Testis (tissue), 3 donors: ENCODE measurements around the gene TMEM203. TPM values are rescaled to one million over a fixed set of nuclear protein-coding genes. Genes with fewer than 3 reads are reported as not detected.

Experiments
- DNase-seq: peaks from one replicate; pipeline ENCODE4 v3.0.0-alpha.2; 2019
- H3K27ac ChIP-seq, 2 donors: fragments of 200-600 bp; sonication (generic); one replicate each; pipeline ENCODE4 v1.5.1; 2019
- H3K27me3 ChIP-seq: fragments of 200-600 bp; sonication (generic); one replicate; pipeline ENCODE4 v1.5.1; 2019
- H3K36me3 ChIP-seq: fragments of 200-600 bp; sonication (generic); one replicate; pipeline ENCODE4 v1.5.1; 2017; ENCODE audit warnings: low read depth; ENCODE audit errors: missing control alignments
- H3K4me1 ChIP-seq: fragments of 200-600 bp; sonication (generic); one replicate; pipeline ENCODE4 v1.5.1; 2019
- H3K4me3 ChIP-seq, 2 donors: fragments of 200-600 bp; sonication (generic); one replicate each; pipeline ENCODE4 v1.5.1; 2017 to 2019
- H3K9me3 ChIP-seq: fragments of 200-600 bp; sonication (generic); one replicate; pipeline ENCODE4 v1.5.1; 2017
- POLR2A ChIP-seq: fragments of 450-650 bp; IDR thresholded peaks from one replicate; pipeline ENCODE4 v1.6.1; 2017; ENCODE audit warnings: antibody characterized with exemption, mild to moderate bottlenecking, moderate library complexity
- WGBS, 2 donors: methylation state at CpG; one replicate each; pipeline ENCODE4 v1.1.5; 2018; 5-methylcytosine and 5-hydroxymethylcytosine counted together
- intact Hi-C: fragments of 100-400 bp; cut with DNase I; formaldehyde crosslinking; loops from one replicate; pipeline ENCODE4 v1.15.1; 2023; ENCODE audit warnings: low total_unique reads
- polyA plus RNA-seq: library from polyadenylated mRNA; stranded (reverse); fragments of 350-450 nt; fragmentation: Illumina TruSeq; extraction: RNeasy Lipid Tissue Mini Kit (QIAGEN cat#74804); gene quantifications from one replicate; pipeline ENCODE4 v1.2.3, GENCODE V29; 2014; ENCODE audit warnings: low read depth, low replicate concordance; ENCODE audit not compliant: insufficient read depth
- total RNA-seq, 2 donors: library from RNA; depleted of rRNA; stranded (reverse); fragments of >200 nt; gene quantifications; one replicate each; pipeline ENCODE4 v1.2.3, GENCODE V29; 2016
- TF ChIP-seq, protein P1 (sequence below), 3 experiments: fragments of 450-650 bp in 2 of 3; fragments of 200-600 bp in 1 of 3; sonication (generic) in 1 of 3; IDR thresholded peaks; one replicate each; pipeline ENCODE4 v1.5.1; 2016 to 2019; ENCODE audit warnings: antibody characterized with exemption in 3 of 3, mild to moderate bottlenecking in 2 of 3, moderate library complexity in 1 of 3

TMEM203 gene
- total and polyA plus RNA-seq, 3 donors from 2014 or later, result 36.3 to 51.2 (median 48.0) TPM

- Histone ChIP-seq H3K27me3 (no peaks in the 10 kb centered on the region), H3K36me3 (no peaks in the 10 kb centered on the region), H3K9me3 (no peaks in the 10 kb centered on the region), H3K27ac (no peak overlapping the region), H3K4me3 (no peak overlapping the region), H3K4me1 (peaks cover 21% of the 10 kb centered on the region)
- intact Hi-C loops, result no loop called here
- DNase-seq, result no peak
- no peak for TF ChIP-seq POLR2A
- TF ChIP-seq, protein P1, sequence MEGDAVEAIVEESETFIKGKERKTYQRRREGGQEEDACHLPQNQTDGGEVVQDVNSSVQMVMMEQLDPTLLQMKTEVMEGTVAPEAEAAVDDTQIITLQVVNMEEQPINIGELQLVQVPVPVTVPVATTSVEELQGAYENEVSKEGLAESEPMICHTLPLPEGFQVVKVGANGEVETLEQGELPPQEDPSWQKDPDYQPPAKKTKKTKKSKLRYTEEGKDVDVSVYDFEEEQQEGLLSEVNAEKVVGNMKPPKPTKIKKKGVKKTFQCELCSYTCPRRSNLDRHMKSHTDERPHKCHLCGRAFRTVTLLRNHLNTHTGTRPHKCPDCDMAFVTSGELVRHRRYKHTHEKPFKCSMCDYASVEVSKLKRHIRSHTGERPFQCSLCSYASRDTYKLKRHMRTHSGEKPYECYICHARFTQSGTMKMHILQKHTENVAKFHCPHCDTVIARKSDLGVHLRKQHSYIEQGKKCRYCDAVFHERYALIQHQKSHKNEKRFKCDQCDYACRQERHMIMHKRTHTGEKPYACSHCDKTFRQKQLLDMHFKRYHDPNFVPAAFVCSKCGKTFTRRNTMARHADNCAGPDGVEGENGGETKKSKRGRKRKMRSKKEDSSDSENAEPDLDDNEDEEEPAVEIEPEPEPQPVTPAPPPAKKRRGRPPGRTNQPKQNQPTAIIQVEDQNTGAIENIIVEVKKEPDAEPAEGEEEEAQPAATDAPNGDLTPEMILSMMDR (IDR thresholded peaks at IDR 0.05), result no peak
- WGBS, 2 donors, result 19 to 36% methylated on average over 9 to 30 of the region's 44 CpGs
Observed at GRCh38 chr9:137167277-137167746, 38.1 kb downstream of the TMEM203 start.

GRCh38 chr9:137166380-137167229, 38.8 kb downstream of the TMEM203 start:
- WGBS, 2 donors, result 73 to 76% methylated on average over 12 to 22 of the region's 22 CpGs
- DNase-seq, result no peak
- no peak overlapping the region for H3K27ac ChIP-seq
- peaks cover 21% of the 10 kb centered on the region for H3K4me1 ChIP-seq
- intact Hi-C loops, result no loop called here
- H3K4me3 ChIP-seq, result no peak overlapping the region
- no peaks in the 10 kb centered on the region for H3K36me3 ChIP-seq
- no peaks in the 10 kb centered on the region for H3K9me3 ChIP-seq
- no peaks in the 10 kb centered on the region for H3K27me3 ChIP-seq
- TF ChIP-seq, protein P1 (IDR thresholded peaks at IDR 0.05), result no peak
- TF ChIP-seq POLR2A, result no peak

DNA sequence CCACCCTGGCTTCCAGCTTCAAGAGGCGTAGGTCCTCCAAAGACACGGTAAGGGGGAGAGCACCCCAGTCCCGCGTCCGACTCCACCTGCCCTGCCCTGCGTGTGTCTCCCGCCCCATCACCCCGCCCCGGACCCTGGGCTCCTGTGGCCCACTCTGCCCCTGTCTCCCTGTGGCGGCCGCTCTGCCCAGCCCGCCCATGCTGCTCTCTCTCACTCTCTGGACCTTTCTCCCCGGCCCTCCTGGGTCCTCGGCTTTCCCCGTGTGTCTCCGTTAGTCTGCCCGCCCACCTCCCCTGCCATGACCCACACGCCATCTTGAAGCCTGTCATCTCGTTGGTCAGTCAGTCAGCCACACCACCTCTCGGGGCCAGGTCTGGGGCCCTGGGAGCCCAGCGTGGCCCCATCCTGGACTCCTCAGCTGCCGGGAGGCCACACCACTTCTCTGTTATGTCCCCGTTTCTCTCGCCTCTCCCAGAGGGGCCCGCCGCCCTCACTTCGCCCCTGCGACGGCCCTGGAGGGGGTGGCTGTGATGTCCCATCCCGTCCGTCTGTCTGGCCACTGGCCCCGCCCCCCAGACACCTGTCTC, 40.1 kb downstream of the TMEM203 start:
- 85% methylated on average over 32 of the region's 32 CpGs for WGBS, 2 donors
- DNase-seq, result no peak
- no peaks in the 10 kb centered on the region for H3K9me3 ChIP-seq
- peaks cover 21% of the 10 kb centered on the region for H3K4me1 ChIP-seq
- H3K27ac ChIP-seq, result no peak overlapping the region
- TF ChIP-seq, protein P1 (IDR thresholded peaks at IDR 0.05), result no peak
- TF ChIP-seq POLR2A, result no peak
- no peak overlapping the region for H3K4me3 ChIP-seq
- intact Hi-C loops, result no loop called here
- H3K27me3 ChIP-seq, result no peaks in the 10 kb centered on the region
- no peaks in the 10 kb centered on the region for H3K36me3 ChIP-seq

- WGBS, 2 donors, result 67 to 80% methylated on average over 2 to 34 of the region's 34 CpGs
- no peaks in the 10 kb centered on the region for H3K27me3 ChIP-seq
- intact Hi-C loops, result no loop called here
- no peak for DNase-seq
- no peak for TF ChIP-seq POLR2A
- TF ChIP-seq, protein P1 (IDR thresholded peaks at IDR 0.05), result no peak
- H3K9me3 ChIP-seq, result no peaks in the 10 kb centered on the region
- H3K27ac ChIP-seq, result no peak overlapping the region
- H3K36me3 ChIP-seq, result no peaks in the 10 kb centered on the region
- no peak overlapping the region for H3K4me3 ChIP-seq
- peaks cover 21% of the 10 kb centered on the region for H3K4me1 ChIP-seq
Observed at GRCh38 chr9:137164370-137165249, 40.8 kb downstream of the TMEM203 start.
